GM19324 (cell line): ENCODE results near the gene ARHGEF10L.

ENCODE experiments used
- ATAC-seq: cut with Tn5 transposase; IDR thresholded peaks from one replicate; pipeline ENCODE4 v1.9.1; 2021; ENCODE audit warnings: mild to moderate bottlenecking, moderate library complexity; ENCODE audit not compliant: unreplicated experiment, low FRiP score

The ARHGEF10L gene

GRCh38 chr1:17629460-17629859 lies 90.0 kb downstream of the ARHGEF10L start:
- no peak for ATAC-seq

GRCh38 chr1:17630048-17630830 lies 90.7 kb downstream of the ARHGEF10L start:
- ATAC-seq: no peak

- ATAC-seq: no peak
Observed at GRCh38 chr1:17630986-17631385, 91.5 kb downstream of the ARHGEF10L start.

- no peak for ATAC-seq
Observed at GRCh38 chr1:17631410-17631809, 91.9 kb downstream of the ARHGEF10L start.

GRCh38 chr1:17632106-17632505 lies 92.6 kb downstream of the ARHGEF10L start:
- no peak for ATAC-seq

GRCh38 chr1:17632541-17633184 lies 93.2 kb downstream of the ARHGEF10L start:
- no peak for ATAC-seq

- no peak for ATAC-seq
Observed at GRCh38 chr1:17633654-17634053, 94.2 kb downstream of the ARHGEF10L start.

GRCh38 chr1:17635276-17635675 lies 95.8 kb downstream of the ARHGEF10L start:
- ATAC-seq: no peak

GRCh38 chr1:17635811-17636210 lies 96.3 kb downstream of the ARHGEF10L start:
- ATAC-seq: no peak

- no peak for ATAC-seq
Observed at GRCh38 chr1:17636612-17637011, 97.1 kb downstream of the ARHGEF10L start.

- ATAC-seq: no peak
Observed at GRCh38 chr1:17637055-17637454, 97.6 kb downstream of the ARHGEF10L start.

GRCh38 chr1:17639703-17640340 lies 100.3 kb downstream of the ARHGEF10L start:
- no peak for ATAC-seq

GRCh38 chr1:17640393-17640792 lies 100.9 kb downstream of the ARHGEF10L start:
- no peak for ATAC-seq

- no peak for ATAC-seq
Observed at GRCh38 chr1:17640975-17641374, 101.5 kb downstream of the ARHGEF10L start.

GRCh38 chr1:17642169-17642568 lies 102.7 kb downstream of the ARHGEF10L start:
- ATAC-seq: no peak

- no peak for ATAC-seq
Observed at GRCh38 chr1:17642943-17643342, 103.4 kb downstream of the ARHGEF10L start.

GRCh38 chr1:17643861-17644703 lies 104.6 kb downstream of the ARHGEF10L start:
- no peak for ATAC-seq

GRCh38 chr1:17645068-17645911 lies 105.8 kb downstream of the ARHGEF10L start:
- no peak for ATAC-seq

- no peak for ATAC-seq
Observed at GRCh38 chr1:17646444-17647280, 107.2 kb downstream of the ARHGEF10L start.
